H1 (cell line): ENCODE measurements around the gene WDR37. TPM values are rescaled to one million over a fixed set of nuclear protein-coding genes. Genes with fewer than 3 reads are reported as not detected.

Experiments
- CTCF ChIA-PET: fragments of 300-600 bp; sonication (Branson Sonifier 250); formaldehyde crosslinking; loops from one replicate; lab custom pipeline; 2021; ENCODE audit not compliant: partially characterized antibody; lab: Charles Lee
- POLR2A ChIA-PET: fragments of 300-600 bp; sonication (Branson Sonifier 250); formaldehyde crosslinking; loops from one replicate; lab custom pipeline; 2021; ENCODE audit warnings: inconsistent platforms; ENCODE audit not compliant: partially characterized antibody; lab: Charles Lee
- DNase-seq, 2 experiments: peaks; one replicate each; pipeline versions ENCODE4 v3.0.0 to v3.0.0-alpha.2; 2010 to 2022; ENCODE audit warnings: low spot score in 2 of 2, low read depth in 1 of 2, mixed read lengths in 1 of 2
- FAIRE-seq: peaks from 2 replicates; lab custom pipeline; 2011; peaks lifted over from hg19 to GRCh38; lab: Jason Lieb, UNC
- H2AFZ ChIP-seq: 2 replicates; pipeline ENCODE4 v1.8.1; 2012; ENCODE audit warnings: low read length, inconsistent platforms
- H2AK5ac ChIP-seq: 2 replicates; pipeline ENCODE4 v1.6.1; 2013; ENCODE audit warnings: low read depth, low read length
- H2BK120ac ChIP-seq: replicated peaks from 2 replicates; pipeline ENCODE3; 2013; ENCODE audit warnings: low read depth, low read length, inconsistent platforms
- H2BK12ac ChIP-seq: 2 replicates; pipeline ENCODE4 v1.6.1; 2013; ENCODE audit warnings: low read depth, low read length
- H2BK15ac ChIP-seq: 2 replicates; pipeline ENCODE4 v1.6.1; 2013; ENCODE audit warnings: low read length
- H2BK20ac ChIP-seq: 2 replicates; pipeline ENCODE4 v1.6.1; 2013; ENCODE audit warnings: low read length
- H2BK5ac ChIP-seq: 2 replicates; pipeline ENCODE4 v1.6.1; 2013; ENCODE audit warnings: low read depth, low read length
- H3K14ac ChIP-seq: 2 replicates; pipeline ENCODE4 v1.6.1; 2013; ENCODE audit warnings: inconsistent platforms; ENCODE audit not compliant: insufficient read length
- H3K18ac ChIP-seq: 2 replicates; pipeline ENCODE4 v1.6.1; 2013; ENCODE audit warnings: low read length; ENCODE audit errors: extremely low read depth
- H3K23ac ChIP-seq: 2 replicates; pipeline ENCODE4 v1.6.1; 2013; ENCODE audit warnings: inconsistent platforms; ENCODE audit not compliant: insufficient read length
- H3K23me2 ChIP-seq: 2 replicates; pipeline ENCODE4 v1.6.1; 2013; ENCODE audit warnings: low read depth, low read length
- H3K27ac ChIP-seq: 2 replicates; pipeline ENCODE4 v1.6.1; 2011; ENCODE audit warnings: low read depth, low read length, inconsistent platforms
- H3K27me3 ChIP-seq, 4 experiments: replicated peaks in 1 of 4; 1 replicate in 1 of 4; 2 replicates in 3 of 4; pipeline versions ENCODE4 v1.6.1 to v1.8.1; 2011 to 2013; ENCODE audit warnings: low read length in 3 of 4, mild to moderate bottlenecking in 3 of 4, inconsistent platforms in 2 of 4, mixed read lengths in 2 of 4, moderate library complexity in 1 of 4; ENCODE audit not compliant: control insufficient read depth in 3 of 4, insufficient read depth in 3 of 4; ENCODE audit errors: extremely low read depth in 1 of 4
- H3K36me3 ChIP-seq, 4 experiments: 2 replicates each; pipeline versions ENCODE4 v1.6.1 to v1.8.1; 2011 to 2013; ENCODE audit warnings: mild to moderate bottlenecking in 4 of 4, low read length in 3 of 4, moderate library complexity in 2 of 4, control low read depth in 1 of 4, inconsistent platforms in 1 of 4; ENCODE audit not compliant: insufficient read depth in 4 of 4, control insufficient read depth in 2 of 4
- H3K4ac ChIP-seq: replicated peaks from 2 replicates; pipeline ENCODE3; 2013; ENCODE audit warnings: low read length, low read depth, mixed read lengths, inconsistent platforms; ENCODE audit not compliant: insufficient read length
- H3K4me1 ChIP-seq, 4 experiments: replicated peaks in 1 of 4; 1 replicate in 1 of 4; 2 replicates in 3 of 4; pipeline versions ENCODE4 v1.6.1 to v1.8.1; 2011 to 2013; ENCODE audit warnings: low read length in 3 of 4, inconsistent platforms in 2 of 4, mixed read lengths in 1 of 4; ENCODE audit not compliant: insufficient read depth in 4 of 4, control insufficient read depth in 3 of 4
- H3K4me2 ChIP-seq, 2 experiments: 2 replicates each; pipeline versions ENCODE4 v1.6.1 to v1.8.1; 2011 to 2013; ENCODE audit warnings: low read depth in 2 of 2, low read length in 2 of 2, control low read depth in 1 of 2, inconsistent platforms in 1 of 2, mild to moderate bottlenecking in 1 of 2; ENCODE audit not compliant: insufficient read depth in 1 of 2
- H3K4me3 ChIP-seq, 4 experiments: fragments of 200-600, 300-600 bp in 1 of 4; sonication (generic), shearing (Covaris generic), sonication (Bioruptor Twin) in 1 of 4; 2 replicates each; pipeline versions ENCODE4 v1.5.1 to v1.8.1; 2011 to 2016; ENCODE audit warnings: low read length in 4 of 4, low read depth in 3 of 4, control low read depth in 2 of 4, inconsistent platforms in 2 of 4, mild to moderate bottlenecking in 2 of 4, mixed read lengths in 1 of 4, moderate library complexity in 1 of 4; ENCODE audit not compliant: insufficient read depth in 2 of 4; ENCODE audit errors: extremely low read depth in 1 of 4
- H3K56ac ChIP-seq: replicated peaks from 2 replicates; pipeline ENCODE3; 2013; ENCODE audit warnings: low read depth, mild to moderate bottlenecking, mixed read lengths, low read length, inconsistent platforms; ENCODE audit not compliant: insufficient read length
- H3K79me1 ChIP-seq: 2 replicates; pipeline ENCODE4 v1.6.1; 2013; ENCODE audit warnings: low read depth, low read length, control low read depth
- H3K79me2 ChIP-seq, 2 experiments: 2 replicates each; pipeline versions ENCODE4 v1.6.1 to v1.8.1; 2012 to 2013; ENCODE audit warnings: low read length in 2 of 2, mild to moderate bottlenecking in 2 of 2, inconsistent platforms in 1 of 2; ENCODE audit not compliant: insufficient read depth in 2 of 2, control insufficient read depth in 1 of 2
- H3K9ac ChIP-seq, 4 experiments: replicated peaks in 1 of 4; 1 replicate in 1 of 4; 2 replicates in 3 of 4; pipeline versions ENCODE4 v1.6.1 to v1.8.1; 2011 to 2013; ENCODE audit warnings: low read depth in 3 of 4, low read length in 3 of 4, control low read depth in 2 of 4, mild to moderate bottlenecking in 2 of 4, moderate library complexity in 2 of 4, inconsistent platforms in 1 of 4; ENCODE audit errors: extremely low read depth in 1 of 4
- H3K9me3 ChIP-seq, 2 experiments: 2 replicates each; pipeline versions ENCODE4 v1.6.1 to v1.8.1; 2012 to 2013; ENCODE audit warnings: mild to moderate bottlenecking in 2 of 2, moderate library complexity in 2 of 2, control low read depth in 1 of 2, inconsistent platforms in 1 of 2, low read depth in 1 of 2, low read length in 1 of 2, mixed read lengths in 1 of 2; ENCODE audit not compliant: insufficient read depth in 2 of 2
- H4K20me1 ChIP-seq, 2 experiments: replicated peaks in 1 of 2; 2 replicates each; pipeline versions ENCODE3 to v1.8.1; 2011 to 2013; ENCODE audit warnings: inconsistent platforms in 2 of 2, low read length in 2 of 2, mild to moderate bottlenecking in 1 of 2; ENCODE audit not compliant: insufficient read depth in 2 of 2, control insufficient read depth in 1 of 2
- H4K5ac ChIP-seq: 2 replicates; pipeline ENCODE4 v1.6.1; 2013; ENCODE audit warnings: low read length, low read depth, mixed read lengths, inconsistent platforms; ENCODE audit not compliant: insufficient read length
- H4K8ac ChIP-seq: 2 replicates; pipeline ENCODE4 v1.8.0; 2013; ENCODE audit warnings: mild to moderate bottlenecking, moderate library complexity, low read length, inconsistent platforms; ENCODE audit not compliant: insufficient read depth; ENCODE audit errors: extremely low read depth
- H4K91ac ChIP-seq: replicated peaks from 2 replicates; pipeline ENCODE3; 2013; ENCODE audit warnings: low read length, mixed read lengths, inconsistent platforms; ENCODE audit not compliant: insufficient read length
- HDAC6 ChIP-seq: IDR thresholded peaks from one replicate; pipeline ENCODE4 v1.7.1; 2012; ENCODE audit warnings: low read depth, mild to moderate bottlenecking, inconsistent platforms, low read length, moderate library complexity
- KDM1A ChIP-seq: fragments of 200-600, 300-600 bp; sonication (generic); IDR thresholded peaks from 2 replicates; pipeline ENCODE4 v1.7.1; 2016; ENCODE audit warnings: mild to moderate bottlenecking, low read length, borderline replicate concordance
- MAX ChIP-seq: IDR thresholded peaks from 2 replicates; pipeline ENCODE4 v1.6.1; 2012; ENCODE audit warnings: inconsistent platforms
- WGBS, 2 experiments: shearing (Covaris generic) in 1 of 2; methylation state at CpG; one replicate each; pipeline versions ENCODE4 v1.1.6 to v1.1.7; 2013 to 2015; ENCODE audit warnings: low lambda C conversion rate in 2 of 2, mixed read lengths in 2 of 2, inconsistent platforms in 1 of 2, low coverage in 1 of 2, missing lambda C conversion rate in 1 of 2; ENCODE audit not compliant: insufficient replicate concordance in 2 of 2, insufficient coverage in 1 of 2, insufficient read length in 1 of 2; ENCODE audit errors: extremely low coverage in 1 of 2, missing lambda C conversion rate in 1 of 2; 5-methylcytosine and 5-hydroxymethylcytosine counted together
- polyA plus RNA-seq, 7 experiments: library from polyadenylated mRNA; depleted of rRNA in 3 of 7; stranded (reverse) in 5 of 7; unstranded in 2 of 7; fragments of >200 nt in 5 of 7; fragments of 200-250 nt in 2 of 7; gene quantifications; 1 replicate in 5 of 7; 2 replicates in 1 of 7; 4 replicates in 1 of 7; pipeline versions ENCODE4 v1.2.1 to v1.2.3, GENCODE V29; 2011 to 2013; ENCODE audit warnings: missing spikeins in 2 of 7, mixed read lengths in 2 of 7
- total RNA-seq: library from RNA; stranded (reverse); fragmentation: NEBNext Ultra II Directional; extraction: Animal tissue kit (Norgen Biotek cat#: 25700); gene quantifications from 2 replicates; pipeline ENCODE4 v1.2.1, GENCODE V29; 2021

WDR37 gene
- total and polyA plus RNA-seq, 2 of the 8 experiments (the other 6 are each of a cell fraction or from before 2014, with no cell fraction given) = 9.6 to 12.0 TPM

DNA sequence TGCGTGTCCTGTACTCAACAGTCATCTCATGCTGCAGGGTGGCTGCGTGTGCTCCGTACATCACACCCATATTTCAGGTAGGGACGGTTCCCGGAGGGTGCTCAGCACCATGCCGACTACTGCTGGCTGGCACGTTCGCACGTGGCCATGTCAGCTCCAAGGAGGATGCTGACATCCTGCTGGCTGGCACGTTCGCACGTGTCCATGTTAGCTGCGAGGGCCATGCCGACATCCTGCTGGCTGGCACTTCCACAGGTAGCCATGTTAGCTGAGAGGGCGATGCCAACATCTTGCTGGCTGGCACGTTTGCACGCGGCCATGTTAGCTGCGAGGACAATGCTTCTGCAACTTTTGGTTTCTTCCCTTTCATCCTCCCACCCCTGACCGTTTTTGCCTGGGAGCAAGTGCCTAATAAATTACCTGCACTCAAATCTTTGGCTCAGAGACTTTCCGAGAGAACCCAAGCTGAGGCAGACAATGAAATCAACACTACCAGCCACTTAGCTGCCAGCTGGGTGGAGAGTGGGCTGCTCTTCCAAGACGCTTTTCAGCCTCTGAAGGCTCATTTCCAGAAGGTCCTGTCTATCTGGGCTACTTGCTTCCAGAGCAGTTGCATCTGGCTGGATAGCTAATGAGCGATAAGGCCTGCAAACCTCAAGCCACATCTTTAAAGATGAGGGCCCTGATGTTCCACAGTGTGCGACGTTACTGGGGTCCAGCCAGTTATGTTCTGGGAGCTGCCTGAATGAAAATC is 104.6 kb downstream of the WDR37 start:
- Histone ChIP-seq H3K4me1 (no peaks in the 10 kb centered on the region; a peak in 1 of 7 replicates), H3K27me3 (peaks cover 0 to 2% (median 0%) of the 10 kb centered on the region in 4 experiments; a peak in 2 of 7 replicates)
- FAIRE-seq = no peak

More for the DNA sequence above, 104.6 kb downstream of the WDR37 start:
- peak overlapping the region; percentile 80; the same call in 1 of the 2 replicates for H2BK12ac ChIP-seq
- peak overlapping the region; percentile 35; the same call in 1 of the 2 replicates for H2BK5ac ChIP-seq
- CTCF ChIA-PET = interaction anchor here (0.6 to 1.9 kb wide), 5 partner anchors 11 to 1632 kb away, joined by 3 to 6 read pairs (median 4); no protein-coding TSS in a partner anchor
- POLR2A ChIA-PET = interaction anchor here (0.7 kb wide), 1 partner anchor 187 kb away, joined by 6 read pairs; no protein-coding TSS in a partner anchor
- H3K23ac ChIP-seq = no peak overlapping the region
- H3K56ac ChIP-seq = no peak overlapping the region
- TF ChIP-seq KDM1A (no peak), MAX (no peak), HDAC6 (no peak)
- peak in 1 of 2 experiments; percentile 33 for DNase-seq
- no peaks in the 10 kb centered on the region for H3K9me3 ChIP-seq
- H3K23me2 ChIP-seq = no peaks in the 10 kb centered on the region
- H3K4me2 ChIP-seq = no peak overlapping the region
- no peak overlapping the region for H3K9ac ChIP-seq
- H2BK15ac ChIP-seq = peak overlapping the region; percentile 67; the same call in 1 of the 2 replicates
- H2BK20ac ChIP-seq = 0 out of 2 replicates have a peak overlapping the region, but pooled peaks have one; percentile 27
- 91% methylated on average over 25 of the region's 25 CpGs; no CpG with 5 or more reads in 1 of the 2 experiments for WGBS, 2 experiments
- no peak overlapping the region for H4K8ac ChIP-seq
- H3K36me3 ChIP-seq = no peaks in the 10 kb centered on the region
- no peaks in the 10 kb centered on the region for H4K20me1 ChIP-seq
- H3K14ac ChIP-seq = no peak overlapping the region
- no peaks in the 10 kb centered on the region for H3K79me2 ChIP-seq
- no peak overlapping the region for H3K18ac ChIP-seq
- no peaks in the 10 kb centered on the region for H3K79me1 ChIP-seq
- peak overlapping the region; percentile 58 for H3K4ac ChIP-seq
- H2AK5ac ChIP-seq = no peak overlapping the region
- no peak overlapping the region for H4K5ac ChIP-seq
- H3K27ac ChIP-seq = no peak overlapping the region
- no peak overlapping the region for H2BK120ac ChIP-seq
- H2AFZ ChIP-seq = no peak overlapping the region
- no peak overlapping the region for H3K4me3 ChIP-seq
- peak overlapping the region; percentile 20 for H4K91ac ChIP-seq
